GM12874 (cell line): ENCODE measurements around the gene DOCK1.

Source experiments
- TF ChIP-seq, protein P1 (sequence below): IDR thresholded peaks from 2 replicates; pipeline ENCODE4 v1.5.1; 2011; ENCODE audit warnings: low read depth, mild to moderate bottlenecking, control low read depth, low read length, moderate library complexity; ENCODE audit not compliant: insufficient read depth

DOCK1 gene

DNA sequence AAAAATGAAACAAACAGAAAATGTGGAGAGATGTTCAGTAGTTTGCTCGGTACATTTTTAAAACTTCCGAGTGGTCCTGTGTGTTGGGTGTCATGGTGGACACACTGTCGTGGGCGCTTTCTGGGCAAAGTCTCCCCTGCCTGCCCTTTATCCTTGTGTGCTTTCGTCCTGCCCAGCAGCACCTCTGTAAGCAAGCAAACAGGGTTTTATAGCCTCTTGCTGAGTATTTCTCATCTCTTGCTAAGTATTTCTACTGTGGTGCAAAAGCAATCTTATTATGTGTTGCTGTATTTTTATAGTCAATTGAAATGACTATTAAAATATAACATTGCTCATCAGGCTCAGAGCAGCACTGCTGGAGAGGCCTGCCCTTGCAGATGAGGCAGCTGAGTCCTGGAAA, 48.7 kb downstream of the DOCK1 start:
- TF ChIP-seq, protein P1, sequence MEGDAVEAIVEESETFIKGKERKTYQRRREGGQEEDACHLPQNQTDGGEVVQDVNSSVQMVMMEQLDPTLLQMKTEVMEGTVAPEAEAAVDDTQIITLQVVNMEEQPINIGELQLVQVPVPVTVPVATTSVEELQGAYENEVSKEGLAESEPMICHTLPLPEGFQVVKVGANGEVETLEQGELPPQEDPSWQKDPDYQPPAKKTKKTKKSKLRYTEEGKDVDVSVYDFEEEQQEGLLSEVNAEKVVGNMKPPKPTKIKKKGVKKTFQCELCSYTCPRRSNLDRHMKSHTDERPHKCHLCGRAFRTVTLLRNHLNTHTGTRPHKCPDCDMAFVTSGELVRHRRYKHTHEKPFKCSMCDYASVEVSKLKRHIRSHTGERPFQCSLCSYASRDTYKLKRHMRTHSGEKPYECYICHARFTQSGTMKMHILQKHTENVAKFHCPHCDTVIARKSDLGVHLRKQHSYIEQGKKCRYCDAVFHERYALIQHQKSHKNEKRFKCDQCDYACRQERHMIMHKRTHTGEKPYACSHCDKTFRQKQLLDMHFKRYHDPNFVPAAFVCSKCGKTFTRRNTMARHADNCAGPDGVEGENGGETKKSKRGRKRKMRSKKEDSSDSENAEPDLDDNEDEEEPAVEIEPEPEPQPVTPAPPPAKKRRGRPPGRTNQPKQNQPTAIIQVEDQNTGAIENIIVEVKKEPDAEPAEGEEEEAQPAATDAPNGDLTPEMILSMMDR: no peak

DNA sequence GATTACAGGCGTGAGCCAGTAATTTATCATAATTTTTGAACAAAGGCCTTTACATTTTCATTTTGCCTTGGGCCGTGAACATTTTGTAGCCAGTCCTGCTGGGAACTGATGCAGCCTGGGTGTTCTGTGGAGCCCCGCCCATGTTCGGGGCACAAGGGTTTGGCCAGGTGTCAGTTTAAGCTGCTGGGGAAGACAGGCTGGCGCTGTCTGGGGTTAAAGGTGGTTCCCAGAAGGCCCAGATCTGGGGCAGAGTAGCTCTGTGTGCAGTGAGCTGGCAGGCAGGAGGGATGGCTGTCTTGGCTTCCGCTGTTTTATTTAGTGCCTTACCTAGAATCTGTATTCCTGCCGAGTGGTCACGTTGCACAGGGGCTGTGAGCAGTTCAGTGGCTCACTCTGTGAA, 50.2 kb downstream of the DOCK1 start:
- TF ChIP-seq, protein P1: no peak

DNA sequence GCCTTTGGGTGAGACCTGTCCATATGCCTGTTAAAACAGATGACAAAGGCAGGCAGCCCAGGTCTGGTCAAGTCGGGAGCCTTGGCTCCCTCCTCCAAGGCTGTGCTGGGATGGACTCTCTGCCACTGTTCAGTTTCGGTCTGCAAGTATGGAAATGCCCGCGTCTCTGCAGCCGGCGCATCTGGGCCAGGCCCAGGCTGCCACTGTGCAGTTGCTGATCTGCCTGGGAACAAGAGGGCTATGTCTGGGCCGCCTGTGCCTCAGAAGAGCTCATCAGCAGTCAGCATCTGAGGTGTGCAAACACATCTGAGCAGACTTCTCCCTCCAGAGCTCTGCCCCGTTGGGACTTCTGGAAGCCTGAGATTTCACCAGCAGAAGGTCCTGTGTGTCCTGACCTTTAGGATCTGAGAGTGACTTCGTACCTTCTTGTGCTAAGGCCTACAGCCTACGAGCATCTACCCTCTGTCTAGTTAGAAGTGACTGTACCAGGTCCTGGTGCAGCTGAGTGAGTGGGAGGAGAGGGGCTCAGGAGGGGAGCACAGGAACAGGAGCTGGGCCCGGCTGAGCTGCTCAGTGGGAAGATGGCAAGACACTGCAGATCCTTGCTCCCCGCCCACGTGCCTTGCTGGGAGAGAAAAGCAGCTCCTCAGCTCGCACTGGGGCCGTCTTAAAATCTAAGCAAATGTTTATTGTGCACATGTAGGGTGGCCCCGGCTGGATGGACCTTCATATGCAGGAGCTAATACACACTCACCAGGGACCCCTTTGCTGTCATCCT, 50.9 kb downstream of the DOCK1 start:
- TF ChIP-seq, protein P1: no peak

DNA sequence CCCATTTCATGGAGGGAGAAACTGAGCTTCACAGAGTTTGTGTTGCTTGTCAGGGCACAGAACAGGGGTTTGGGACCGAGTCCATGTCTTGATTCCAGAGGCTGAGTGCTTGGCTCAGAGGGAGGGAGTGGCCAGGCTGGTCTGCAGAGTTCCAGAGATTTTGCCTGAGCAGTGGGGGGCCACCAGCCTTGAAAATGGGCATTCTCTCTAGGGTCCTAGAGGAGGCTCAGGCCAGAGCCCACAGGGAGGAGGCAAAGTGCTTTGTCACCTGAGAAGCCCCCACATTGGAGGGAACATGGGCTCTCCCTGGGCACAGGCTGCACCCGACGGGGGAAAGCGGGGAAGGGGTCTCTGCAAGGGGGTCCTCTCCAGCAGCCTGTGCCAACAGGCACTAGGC, 51.5 kb downstream of the DOCK1 start:
- TF ChIP-seq, protein P1: no peak

DNA sequence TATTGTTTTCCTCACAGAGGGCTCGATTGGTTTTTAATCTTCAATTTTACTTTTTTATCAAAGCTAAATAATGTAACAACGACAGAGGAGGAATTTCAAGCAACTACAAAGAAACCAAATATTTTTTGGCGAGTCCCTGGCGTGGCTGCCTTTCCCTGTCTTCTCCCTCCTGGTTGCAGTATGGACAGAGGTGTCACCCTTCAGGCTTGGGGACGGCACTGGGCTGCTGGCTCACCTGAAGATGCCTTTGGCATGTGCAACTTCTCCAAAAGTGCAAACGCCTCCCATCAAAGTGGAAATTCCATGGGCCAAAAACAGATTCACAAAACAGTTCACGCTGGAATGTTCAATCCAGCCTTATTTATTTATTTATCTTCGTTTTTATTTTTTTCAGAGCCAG, 51.9 kb downstream of the DOCK1 start:
- TF ChIP-seq, protein P1: no peak

DNA sequence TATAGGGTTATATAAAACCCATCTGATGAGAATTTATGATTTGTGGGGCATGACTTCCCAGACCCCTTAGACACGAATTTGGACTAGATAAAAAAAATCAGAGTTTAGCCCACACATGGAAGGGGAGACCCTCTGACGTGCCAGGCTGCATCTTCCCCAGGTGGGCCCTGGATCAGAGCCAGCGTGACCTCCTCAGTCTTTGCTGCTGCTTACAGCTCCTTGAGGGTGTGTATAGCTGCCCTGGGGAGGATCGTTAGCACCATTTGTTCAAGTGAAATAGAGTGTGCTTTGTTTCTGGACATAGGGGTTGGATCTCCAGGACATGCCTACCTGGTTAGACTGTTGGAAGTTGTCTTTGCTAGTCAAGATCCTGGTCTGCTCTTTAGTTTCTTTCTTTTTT, 54.2 kb downstream of the DOCK1 start:
- TF ChIP-seq, protein P1: no peak

DNA sequence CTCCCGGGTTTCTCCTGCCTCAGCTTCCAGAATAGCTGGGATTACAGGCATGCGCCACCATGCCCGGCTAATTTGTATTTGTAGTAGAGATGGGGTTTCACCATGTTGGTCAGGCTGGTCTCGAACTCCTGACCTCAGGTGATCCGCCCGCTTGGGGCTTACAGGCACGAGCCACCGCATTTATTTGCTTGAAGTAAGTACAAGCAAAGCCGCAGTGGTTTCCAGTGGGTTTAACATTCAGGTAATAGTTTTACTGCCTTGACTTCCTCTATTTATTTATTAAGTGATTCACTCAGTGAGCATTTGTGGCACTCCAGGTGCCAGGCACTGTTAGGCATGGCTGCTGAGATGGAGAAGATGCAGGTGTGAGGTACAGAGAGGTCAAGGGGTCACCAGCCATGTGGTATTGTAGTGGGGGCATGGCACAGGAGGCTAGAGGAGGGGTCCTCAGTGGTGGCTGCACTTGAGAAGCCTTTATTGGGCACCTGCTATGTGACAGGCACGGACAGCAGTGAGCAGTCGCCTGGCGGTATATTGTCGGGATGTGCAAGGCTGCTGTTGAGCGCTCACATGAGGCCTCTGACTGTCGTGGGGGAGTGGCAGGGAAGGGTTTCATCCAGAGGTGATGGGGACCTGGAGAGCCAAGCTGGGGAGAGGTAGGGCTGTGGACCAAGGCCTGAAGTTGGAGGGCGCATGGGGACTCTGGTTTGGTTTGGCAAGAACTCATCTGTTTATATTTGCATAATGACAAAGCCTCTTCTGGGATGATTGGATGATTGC, 54.9 kb downstream of the DOCK1 start:
- TF ChIP-seq, protein P1: no peak
